ENCODE results near the gene CCDC7.

CCDC7 gene

DNA sequence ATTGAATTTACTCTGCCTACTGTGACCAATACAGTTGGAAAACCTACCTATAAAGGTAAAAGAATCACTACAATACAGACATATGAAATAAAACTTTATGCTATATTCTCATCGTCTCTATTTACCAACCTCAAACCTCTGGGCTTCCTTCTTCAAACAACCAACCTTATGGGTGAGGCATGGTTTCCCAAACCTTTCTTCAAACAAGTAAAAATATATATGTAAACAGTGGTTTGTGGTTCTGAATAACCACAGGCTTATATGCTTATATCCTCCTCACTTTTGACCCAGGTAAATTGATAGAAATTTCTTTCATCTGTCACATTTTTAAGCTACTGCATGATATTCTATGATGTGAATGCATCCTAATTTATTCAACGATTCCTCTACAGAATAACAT, 408.5 kb downstream of the CCDC7 start:
- DNase-seq (ENCODE audit: low read depth) = no peak
- H3K4me3 ChIP-seq (ENCODE audit: control insufficient read depth, low read depth, low read length) = no peak overlapping the region
- TF ChIP-seq, protein P1, sequence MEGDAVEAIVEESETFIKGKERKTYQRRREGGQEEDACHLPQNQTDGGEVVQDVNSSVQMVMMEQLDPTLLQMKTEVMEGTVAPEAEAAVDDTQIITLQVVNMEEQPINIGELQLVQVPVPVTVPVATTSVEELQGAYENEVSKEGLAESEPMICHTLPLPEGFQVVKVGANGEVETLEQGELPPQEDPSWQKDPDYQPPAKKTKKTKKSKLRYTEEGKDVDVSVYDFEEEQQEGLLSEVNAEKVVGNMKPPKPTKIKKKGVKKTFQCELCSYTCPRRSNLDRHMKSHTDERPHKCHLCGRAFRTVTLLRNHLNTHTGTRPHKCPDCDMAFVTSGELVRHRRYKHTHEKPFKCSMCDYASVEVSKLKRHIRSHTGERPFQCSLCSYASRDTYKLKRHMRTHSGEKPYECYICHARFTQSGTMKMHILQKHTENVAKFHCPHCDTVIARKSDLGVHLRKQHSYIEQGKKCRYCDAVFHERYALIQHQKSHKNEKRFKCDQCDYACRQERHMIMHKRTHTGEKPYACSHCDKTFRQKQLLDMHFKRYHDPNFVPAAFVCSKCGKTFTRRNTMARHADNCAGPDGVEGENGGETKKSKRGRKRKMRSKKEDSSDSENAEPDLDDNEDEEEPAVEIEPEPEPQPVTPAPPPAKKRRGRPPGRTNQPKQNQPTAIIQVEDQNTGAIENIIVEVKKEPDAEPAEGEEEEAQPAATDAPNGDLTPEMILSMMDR (conservative IDR thresholded peaks at IDR 0.05; ENCODE audit: control insufficient read depth, insufficient read depth, low read depth, low read length) = no peak

DNA sequence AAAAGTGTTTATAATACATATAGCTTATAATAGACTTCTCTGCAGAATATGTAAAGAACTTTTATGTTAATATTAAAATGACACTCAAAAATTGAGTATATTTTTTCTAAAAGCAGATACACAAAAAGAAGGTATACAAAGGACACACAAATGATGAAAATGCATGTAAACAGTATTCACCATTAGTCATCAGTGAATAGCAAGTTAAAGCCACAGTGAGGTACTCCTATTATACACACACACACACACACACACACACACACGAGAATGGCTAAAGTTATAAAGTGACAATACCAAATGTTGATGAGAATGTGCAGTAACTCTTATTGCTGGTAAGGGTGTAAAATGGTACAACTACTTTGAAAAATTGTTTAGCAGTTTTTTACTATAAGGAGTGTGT, 419.2 kb downstream of the CCDC7 start:
- TF ChIP-seq, protein P1 (conservative IDR thresholded peaks at IDR 0.05; ENCODE audit: control insufficient read depth, insufficient read depth, low read depth, low read length) = no peak
- no peak overlapping the region for H3K4me3 ChIP-seq (ENCODE audit: control insufficient read depth, low read depth, low read length)
- DNase-seq (ENCODE audit: low read depth) = no peak

DNA sequence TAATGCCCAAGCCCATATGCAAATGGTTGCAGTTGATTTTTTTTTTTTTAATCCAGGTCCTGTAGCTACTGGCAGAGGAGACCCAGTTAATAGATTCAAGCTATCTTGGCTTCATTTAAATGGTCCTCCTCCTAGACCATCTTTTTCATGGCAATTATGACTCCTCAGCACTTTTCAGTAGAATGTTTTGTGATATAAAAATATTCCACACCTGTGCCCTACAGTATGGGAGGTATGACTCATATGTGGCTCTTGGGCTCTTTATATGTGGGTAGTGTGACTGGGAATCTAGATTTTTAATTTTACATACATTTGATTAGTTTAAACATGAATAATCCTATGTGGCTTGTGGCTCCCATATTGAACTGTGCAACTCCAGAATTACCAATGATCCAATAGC, 432.0 kb downstream of the CCDC7 start:
- TF ChIP-seq, protein P1 (conservative IDR thresholded peaks at IDR 0.05; ENCODE audit: control insufficient read depth, insufficient read depth, low read depth, low read length) = no peak
- DNase-seq (ENCODE audit: low read depth) = no peak
- no peak overlapping the region for H3K4me3 ChIP-seq (ENCODE audit: control insufficient read depth, low read depth, low read length)

DNA sequence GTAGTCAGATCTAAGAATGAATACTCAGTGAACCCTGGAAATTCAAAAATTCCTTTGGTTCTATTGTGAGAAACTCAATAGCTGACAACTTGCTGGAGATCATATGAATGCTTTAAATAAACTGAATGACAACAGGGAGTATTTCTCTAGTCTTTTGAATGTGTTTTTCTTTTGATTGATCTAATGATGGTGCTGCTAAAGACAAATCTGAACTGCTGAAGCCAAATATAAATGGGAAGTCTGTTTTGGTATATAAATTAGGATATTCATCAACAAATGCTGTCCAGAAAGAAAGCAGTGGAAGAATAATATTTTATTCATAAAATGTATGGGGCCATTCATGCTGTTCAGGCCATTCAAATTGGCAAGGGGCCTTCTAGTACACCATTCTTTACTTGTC, 432.7 kb downstream of the CCDC7 start:
- TF ChIP-seq, protein P1 (conservative IDR thresholded peaks at IDR 0.05; ENCODE audit: control insufficient read depth, insufficient read depth, low read depth, low read length) = no peak
- DNase-seq (ENCODE audit: low read depth) = no peak

DNA sequence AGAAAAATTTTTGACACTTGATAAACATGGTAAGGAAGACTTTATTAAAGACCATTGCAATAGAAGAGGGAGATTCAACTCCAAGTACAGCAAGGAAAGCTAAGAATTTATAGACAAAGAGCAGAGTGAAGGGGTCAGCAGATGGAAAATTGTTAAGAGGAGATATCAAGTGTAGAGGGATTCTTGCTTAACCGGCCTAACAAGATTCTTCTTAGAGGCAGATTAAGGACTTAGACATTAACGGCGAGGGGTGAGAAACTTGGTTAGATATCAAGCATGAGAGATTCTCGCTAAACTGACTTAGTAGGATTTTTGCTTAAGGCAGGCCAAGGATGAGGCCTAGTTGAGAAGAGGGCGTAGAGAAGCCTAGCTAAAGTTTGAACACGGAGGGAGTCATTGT, 436.1 kb downstream of the CCDC7 start:
- H3K4me3 ChIP-seq (ENCODE audit: control insufficient read depth, low read depth, low read length) = no peak overlapping the region
- no peak for DNase-seq (ENCODE audit: low read depth)
- TF ChIP-seq, protein P1 (conservative IDR thresholded peaks at IDR 0.05; ENCODE audit: control insufficient read depth, insufficient read depth, low read depth, low read length) = no peak

More for the DNA sequence above, 432.7 kb downstream of the CCDC7 start:
- H3K4me3 ChIP-seq (ENCODE audit: control insufficient read depth, low read depth, low read length) = no peak overlapping the region

DNA sequence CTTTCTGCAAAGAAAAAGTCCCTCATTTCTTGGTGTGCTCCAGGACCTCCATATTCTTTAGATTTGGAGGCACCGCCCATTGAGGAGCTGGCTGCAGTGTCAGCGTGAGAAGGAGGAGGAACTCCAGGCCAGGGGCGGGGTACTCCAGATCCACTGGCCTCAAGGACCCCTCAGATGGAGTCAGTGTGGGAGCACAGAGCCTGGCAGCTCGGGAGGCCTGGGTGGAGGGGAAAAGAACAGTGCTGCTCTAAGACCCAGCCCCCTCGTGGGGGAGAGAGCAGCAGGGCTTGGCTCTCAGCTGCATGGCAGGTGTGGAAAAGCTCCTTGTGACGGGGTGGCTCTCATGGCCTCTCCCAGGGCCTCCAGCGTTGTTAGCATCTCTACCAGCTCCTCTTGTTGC, 441.5 kb downstream of the CCDC7 start:
- TF ChIP-seq, protein P1 (conservative IDR thresholded peaks at IDR 0.05; ENCODE audit: control insufficient read depth, insufficient read depth, low read depth, low read length) = no peak
- no peak for DNase-seq (ENCODE audit: low read depth)
- H3K4me3 ChIP-seq (ENCODE audit: control insufficient read depth, low read depth, low read length) = no peak overlapping the region

Measured in fibroblast of mammary gland (primary cell).